HG03565 (cell line): ENCODE data around the gene FBXO31.
A peak's percentile ranks its signal among the peaks of the same experiment; 100 is the strongest.
"Not testable (repeated sequence)": the region's sequence is repeated elsewhere in the genome, so short reads cannot be mapped to it uniquely, and the experiment has no call there.

Source experiments
- ATAC-seq: cut with Tn5 transposase; IDR thresholded peaks from one replicate; pipeline ENCODE4 v1.9.1; 2021; ENCODE audit warnings: mild to moderate bottlenecking, moderate library complexity; ENCODE audit not compliant: unreplicated experiment

The FBXO31 gene

DNA sequence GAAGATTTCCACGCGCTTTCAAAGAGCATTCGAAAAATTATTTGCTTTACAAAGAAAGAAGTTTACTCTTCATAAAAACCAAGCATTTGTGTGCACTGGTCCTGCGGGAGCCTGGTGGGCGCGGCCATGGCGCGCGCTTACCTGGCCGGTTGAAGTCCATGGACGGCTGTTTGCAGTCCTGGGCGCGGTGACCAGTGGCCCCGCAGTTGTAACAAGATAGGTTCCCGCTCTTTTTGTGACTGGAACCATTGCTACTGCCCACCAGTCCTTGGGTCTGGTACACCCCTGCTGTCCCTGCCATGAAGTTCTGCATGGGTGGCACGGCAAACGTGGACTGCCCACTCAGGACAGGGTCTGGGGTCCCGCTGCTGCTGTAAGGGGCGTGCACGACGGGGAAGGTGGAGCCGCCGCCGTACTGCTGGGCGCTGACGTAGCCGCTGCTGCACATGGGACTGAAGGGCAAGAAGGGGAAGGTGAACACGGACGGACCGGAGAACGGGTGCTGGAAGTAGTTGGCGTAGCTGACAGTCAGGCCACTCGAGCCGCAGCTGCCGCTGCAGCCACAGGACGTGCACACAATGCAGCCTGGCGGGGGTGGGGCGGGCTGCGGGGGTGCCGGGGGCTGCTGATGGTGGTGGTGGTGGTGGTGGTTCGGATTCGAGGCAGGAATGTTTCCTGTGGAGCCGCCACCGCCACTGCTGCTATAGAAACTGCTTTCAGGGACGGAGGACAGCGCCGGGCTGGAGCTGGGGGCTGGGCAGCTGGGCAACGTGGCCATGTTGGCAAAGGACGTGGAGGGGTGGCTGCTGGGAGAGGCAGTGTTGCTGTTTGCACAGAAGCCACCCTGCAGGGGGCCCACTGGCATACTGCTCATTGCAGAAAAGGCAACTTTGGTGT, 28.0 kb upstream of the FBXO31 start:
- ATAC-seq = no peak

DNA sequence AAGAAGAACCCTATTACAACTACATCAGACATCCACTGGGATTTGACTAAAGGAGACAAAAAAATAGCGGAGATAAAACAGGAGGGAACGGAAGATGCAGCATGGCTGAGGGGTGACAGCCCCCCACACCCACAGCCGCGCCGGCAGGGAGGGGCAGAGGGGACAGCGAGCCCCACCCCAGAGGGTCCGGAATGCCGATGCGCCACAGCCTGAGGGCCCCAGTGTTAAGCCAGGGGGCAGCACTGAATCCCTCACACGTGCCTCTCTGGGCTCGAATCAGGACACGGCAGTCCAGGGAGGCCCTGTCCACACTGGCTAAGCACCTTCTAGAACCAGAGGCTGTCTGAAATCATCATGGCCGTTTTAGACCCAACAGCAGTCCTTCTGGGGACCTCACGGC, 27.4 kb upstream of the FBXO31 start:
- no peak for ATAC-seq

DNA sequence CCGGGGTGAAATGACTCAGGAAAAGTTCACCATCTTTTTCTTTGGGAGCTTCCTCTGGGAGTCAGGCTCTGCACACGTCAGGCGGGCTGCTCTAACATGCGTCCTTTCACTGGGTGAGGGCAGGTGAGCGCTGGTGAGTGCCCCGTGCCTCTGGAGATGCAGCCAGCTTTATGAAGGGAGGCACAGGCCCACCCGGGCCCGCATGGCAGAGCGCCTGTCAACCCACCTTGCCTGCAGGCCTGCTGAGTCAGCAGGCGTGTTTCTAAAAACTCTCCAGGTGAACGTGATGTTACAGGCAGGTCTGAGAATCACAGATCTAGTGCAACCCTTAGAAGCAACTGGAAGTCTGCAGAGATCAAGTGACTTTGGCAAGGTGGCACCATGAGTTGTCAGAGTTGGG, 27.0 kb upstream of the FBXO31 start:
- ATAC-seq = no peak

DNA sequence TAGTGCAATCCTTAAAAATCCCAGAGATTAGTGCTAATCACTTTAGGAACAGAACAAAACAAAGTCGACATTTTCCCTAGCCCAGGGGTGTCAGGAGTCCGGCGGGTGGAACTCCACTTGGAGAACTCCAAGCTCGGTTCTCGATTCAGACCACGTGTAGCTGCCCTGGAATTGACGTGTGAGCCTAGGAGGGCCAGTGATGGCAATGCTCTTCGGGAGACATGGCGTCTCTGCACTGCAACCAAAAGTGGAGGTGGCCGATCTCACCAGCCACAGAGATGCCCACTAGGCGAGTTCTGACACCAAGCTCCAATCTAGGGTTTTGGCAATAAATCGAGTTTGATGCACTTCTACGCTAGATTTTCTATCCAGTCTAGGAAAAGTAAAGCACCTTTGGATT, 26.2 kb upstream of the FBXO31 start:
- ATAC-seq = no peak

DNA sequence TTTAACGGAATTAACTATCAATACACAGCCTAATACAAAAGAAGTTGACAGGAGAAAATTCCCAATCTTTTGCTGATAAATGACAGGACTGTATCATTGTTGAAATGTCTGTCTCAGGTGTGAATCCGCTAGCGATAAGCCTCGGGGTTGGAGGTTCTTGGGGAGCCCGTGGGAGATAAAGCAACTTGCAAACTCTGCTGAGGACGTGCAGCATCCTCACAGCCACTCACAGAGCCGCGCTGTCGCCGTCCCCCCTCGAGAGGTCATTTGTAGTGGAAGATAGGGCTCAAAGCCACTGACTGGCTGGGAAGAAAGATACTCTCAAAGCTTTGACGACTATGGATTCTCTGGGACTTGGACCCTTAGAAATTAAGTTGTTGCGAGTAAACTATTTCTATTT, 25.6 kb upstream of the FBXO31 start:
- no peak for ATAC-seq

DNA sequence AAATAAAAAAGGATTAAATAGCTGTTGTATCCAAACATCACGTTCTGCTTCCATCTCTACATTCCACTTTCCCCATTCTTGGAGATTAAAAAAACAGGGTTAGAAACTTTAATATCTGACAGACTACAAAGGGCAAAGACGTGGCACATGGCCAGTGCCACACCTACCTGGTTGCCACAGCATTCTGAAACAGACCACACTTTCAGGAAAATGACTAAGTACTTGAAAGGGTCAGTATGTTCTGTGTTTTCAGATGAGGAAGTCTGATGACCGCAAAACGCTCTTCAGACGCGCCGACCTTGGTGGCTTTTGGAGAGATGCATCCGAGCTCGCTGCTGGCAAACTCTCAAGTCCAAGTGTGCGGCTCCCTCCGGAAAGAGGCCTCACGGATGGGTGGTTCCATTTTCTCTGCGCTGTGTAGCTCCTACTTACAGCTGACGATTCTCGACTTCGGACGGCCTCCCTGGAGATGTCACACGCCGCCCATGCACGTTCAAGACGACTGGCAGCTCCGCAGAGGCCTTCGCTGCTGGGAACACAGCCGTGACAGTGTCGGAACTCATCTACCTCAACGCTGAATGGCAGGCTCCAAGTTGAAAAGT, 24.0 kb upstream of the FBXO31 start:
- ATAC-seq = no peak

DNA sequence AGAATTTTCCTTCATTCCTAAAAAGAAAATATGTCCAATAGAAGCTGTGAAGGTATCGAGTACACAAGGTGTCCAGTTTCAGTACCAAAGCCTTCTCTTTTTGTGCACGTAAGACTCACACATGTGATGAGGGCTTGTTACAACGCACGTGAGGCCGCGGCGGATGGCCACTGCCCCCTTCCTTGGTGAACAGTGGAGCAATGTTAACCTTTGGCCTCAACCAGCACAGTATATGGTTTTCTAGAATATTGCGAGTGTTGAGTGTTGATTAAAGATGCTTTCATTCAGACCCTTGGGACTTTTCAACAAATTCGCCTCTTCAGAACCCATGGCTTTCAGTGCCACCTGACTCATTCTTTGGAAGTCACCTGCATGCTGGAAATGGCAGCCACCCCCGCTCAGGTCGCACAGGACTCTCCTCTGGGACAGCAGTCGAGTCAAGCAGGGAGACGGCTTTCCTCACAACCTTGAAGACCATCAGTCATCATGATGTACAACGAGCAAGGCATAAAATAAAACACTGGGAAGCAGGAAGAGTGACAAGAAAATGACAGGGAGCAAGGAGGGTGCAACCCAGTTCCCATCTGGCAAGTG, 23.0 kb upstream of the FBXO31 start:
- ATAC-seq = no peak

DNA sequence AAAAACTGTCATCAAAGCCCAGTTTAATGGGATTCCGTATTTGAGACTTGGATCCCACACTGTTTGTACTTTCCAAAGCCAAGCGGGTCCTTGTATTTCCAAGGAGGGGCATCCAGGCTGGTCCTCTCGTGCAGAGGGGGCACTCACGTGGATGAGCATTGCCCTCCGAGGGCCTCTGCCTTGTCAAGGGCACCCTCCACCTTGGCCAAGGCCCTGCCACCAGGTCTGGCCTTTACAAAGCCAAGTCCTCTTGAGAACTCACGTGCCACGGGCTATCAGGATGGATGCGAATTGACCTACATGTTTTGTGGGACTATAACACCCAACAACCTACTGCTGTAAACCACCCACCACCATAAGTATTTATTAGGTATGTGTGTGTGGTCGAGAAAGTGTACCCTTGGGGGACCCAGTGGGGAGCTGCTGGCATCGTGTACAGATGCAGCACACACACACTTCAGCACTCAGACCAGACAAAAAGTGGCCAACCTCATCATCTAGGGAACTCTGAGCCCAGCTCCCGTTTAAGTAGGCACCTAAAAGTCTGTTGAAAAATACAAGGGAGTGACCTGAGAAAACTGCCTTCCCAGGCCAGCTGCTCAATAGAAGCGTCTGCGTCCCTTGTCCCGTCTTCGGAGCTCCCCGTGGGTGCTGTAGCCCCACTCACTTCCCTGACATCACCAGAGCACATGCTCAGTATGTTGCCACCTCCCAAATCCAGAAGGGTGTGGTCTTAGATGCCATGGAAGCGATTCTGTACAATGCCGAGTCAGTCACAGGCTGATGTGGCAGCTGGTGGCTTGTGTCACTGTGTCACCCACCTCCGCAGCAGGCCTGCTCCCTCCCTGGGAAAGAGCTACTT, 21.4 kb upstream of the FBXO31 start:
- no peak for ATAC-seq

DNA sequence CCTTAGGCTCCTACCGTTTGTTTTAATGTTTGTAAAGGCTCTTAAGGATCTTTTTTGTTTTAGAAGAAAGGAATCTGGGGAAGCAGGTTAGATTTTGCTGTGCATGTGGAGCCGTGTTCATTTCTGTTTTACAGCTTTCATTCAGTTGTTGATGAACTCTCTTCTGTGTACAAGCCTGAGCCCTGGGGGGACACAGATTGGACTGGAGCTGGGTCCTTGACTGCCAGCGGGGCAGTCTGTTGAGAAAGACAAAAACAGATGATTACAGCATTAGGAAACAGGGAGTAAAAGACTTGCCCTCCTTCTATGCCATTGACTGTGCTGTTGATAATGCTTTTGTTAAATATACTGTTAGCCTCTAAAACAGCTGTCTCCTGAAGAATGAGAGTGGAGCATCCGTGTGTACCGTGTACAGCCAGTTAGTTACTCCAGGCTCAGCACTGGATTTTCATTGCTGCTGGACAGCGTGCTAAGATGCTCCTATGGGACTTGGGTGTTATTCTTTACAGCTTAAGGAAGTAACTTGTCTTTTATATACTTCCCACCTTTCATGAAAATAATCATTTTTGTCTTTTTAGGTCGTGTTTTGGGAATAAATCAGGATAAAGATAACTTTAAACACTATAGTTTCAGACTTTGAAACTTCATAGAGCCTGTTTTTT, 11.7 kb upstream of the FBXO31 start:
- no peak for ATAC-seq

DNA sequence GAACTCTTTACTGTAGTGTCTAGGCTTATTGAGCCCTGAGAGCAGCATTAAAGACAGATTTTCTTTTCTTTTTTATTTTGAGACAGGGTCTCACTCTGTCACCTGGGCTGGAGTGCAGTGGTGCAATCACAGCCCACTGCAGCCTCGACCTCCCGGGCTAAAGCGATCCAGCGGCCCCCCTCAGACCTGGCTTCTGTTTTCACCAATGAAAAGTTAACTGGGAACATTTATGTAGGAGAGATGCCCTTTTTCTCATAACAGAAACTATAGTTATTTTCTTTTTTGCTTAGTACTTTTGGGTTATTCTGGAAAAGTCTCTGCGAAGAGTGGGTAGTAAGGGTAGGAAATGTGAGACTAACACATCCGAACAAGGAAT, 10.1 kb upstream of the FBXO31 start:
- no peak for ATAC-seq

DNA sequence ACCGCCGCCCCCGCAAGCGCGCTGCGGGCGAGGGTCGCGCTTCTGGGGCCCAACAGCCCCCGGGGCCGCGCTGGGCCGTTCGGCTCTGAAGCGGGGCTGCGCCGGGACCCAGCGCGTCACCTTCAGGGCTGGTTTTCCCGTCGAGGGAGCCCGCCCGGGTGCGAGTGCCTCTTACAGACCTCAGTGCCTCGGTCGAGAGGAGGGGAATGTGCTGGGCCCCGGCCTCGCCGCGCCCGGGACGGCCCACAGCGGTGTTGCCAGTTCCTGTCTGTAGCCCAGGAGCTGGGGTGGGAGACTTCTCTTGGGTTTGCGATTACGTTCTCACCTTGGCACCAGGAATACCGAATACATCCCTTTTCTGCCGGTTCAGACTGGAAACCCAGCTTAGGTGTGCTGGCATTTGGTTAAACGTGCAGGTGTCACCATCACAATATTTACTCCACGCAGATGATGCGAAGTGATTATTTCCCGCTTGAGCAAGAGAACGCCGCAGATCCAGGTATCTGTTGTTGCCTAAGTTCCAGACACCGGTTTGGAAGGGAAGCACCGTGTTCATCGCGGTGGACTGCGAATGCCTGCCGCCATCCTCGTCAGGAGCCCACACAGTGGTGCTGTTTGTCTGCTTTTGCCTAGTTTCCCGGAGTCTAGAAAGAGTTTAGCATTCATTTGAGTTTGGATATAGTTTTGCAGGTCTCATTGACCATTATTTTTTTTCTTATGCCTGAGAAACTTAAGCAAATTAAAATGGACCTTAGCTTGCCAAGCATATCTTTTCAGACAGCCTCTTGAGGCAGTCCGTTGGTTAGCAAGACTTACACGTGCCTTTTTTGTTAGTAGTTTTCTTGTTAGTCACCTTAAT, 9.5 kb upstream of the FBXO31 start:
- no peak for ATAC-seq

DNA sequence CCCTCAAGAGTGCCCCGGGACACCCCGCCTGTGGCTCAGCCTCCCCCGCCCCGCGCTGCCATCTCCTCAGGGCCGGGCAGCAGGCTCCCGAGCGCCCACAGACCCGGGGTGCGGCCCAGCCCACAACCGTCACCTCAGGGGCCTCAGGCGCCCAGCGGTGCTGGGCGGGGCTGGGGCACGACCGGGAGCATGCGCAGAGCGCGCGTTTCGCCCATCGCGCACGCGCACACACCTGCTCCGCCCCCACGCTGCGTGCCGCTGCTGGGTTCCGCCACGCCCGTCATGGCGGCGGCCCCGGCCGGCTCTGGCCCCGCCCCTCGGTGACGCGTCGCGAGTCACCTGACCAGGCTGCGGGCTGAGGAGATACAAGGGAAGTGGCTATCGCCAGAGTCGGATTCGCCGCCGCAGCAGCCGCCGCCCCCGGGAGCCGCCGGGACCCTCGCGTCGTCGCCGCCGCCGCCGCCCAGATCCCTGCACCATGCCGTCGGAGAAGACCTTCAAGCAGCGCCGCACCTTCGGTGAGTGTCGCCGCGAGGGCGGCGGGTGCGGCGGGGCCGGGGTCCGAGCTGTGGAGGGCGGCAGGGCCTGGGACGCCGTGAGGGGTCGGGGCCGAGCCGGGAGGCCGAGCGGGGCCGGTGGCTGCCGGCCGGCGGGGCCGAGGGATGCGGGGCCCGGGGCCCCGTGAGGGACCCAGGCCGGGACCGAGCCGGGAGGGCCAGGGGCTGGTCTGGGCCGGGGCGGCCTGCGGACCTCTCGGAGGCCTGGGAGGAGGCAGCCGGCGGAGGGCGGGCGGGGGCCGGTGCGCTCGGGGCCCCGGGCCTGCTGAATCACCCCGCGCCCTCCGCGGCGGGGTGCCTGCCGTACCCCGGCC, 8.6 kb upstream of the FBXO31 start, which contains the start of gene MAP1LC3B:
Gene MAP1LC3B, plus strand, starts transcription at position 387 of the 871 bp plus-strand sequence. Its CDS starts 92 bp downstream, at position 479.
- peak; percentile 46 for ATAC-seq

DNA sequence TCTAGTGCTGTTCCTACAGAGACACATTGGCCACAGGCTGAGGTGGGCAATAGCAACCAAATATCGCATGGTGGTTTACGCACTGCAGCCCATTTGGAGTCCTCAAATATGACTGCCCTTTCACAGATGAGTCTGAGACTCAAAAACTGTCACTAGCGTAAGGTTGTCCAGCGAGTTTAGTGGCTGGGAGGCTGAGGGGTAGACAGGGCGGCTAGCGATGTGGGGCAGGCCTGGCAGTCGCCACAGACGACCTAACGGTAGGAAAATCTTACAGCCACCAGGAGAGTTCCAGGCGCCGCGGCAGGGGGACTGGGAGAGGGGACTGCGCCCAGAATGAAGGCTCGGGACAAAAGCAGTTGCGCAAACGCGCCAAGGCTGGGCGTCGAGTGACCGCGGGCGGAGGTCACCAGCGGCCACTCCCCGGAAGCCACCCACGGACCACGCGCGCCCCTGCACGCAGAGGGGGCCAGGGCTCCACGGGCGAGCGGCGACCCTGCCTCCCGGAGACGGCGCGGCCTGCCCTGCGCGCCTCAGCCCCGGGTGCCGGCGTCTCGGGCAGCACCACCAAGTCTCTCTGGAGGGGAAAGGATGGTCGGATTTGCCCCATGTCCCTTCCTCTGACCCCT, 7.9 kb upstream of the FBXO31 start:
- peak; percentile 2 for ATAC-seq

DNA sequence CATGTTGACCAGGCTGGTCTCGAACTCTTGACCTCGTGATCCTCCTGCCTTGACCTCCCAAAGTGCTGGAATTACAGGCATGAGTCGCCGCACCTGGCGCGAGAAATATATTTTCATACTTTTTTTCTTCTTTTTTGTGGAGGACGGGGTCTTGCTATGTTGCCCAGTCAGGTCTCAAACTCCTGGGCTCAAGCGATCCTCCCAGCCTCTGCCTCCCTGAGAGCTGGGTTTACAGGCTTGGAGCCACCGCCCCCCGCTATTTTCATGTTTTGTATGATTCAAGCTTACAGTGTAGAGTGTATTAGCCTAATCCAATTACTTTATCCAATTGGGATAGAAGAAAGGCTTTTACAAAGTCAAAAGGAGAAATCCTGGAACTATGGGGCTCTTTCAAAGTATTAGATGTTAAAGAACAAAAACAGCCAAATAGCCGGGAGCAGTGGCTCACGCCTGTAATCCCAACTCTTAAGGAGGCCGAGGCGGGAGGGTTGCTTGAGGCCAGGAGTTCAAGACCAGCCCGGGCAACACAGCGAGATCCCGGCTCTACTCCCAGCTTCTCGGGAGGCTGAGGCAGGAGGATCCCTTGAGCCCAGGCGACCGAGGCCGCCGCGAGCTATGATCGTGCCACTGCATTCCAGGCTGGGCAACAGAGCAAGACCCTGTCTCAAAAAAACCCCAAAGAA, 7.2 kb upstream of the FBXO31 start:
- ATAC-seq = no peak

DNA sequence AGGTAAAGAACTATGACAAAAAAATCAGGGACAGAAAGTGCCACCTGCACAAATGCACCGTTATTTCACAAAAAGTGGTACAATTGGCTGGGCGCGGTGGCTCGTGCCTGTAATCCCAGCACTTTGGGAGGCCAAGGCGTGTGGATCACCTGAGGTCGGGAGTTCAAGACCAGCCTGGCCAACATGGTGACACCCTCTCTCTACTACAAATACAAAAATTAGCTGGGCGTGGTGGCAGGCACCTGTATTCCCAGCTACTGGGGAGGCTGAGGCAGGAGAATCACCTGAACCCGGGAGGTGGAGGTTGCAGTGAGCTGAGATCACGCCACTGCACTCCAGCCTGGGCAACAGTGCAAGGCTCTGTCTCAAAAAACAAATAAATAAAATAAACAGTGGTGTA, 6.3 kb upstream of the FBXO31 start:
- ATAC-seq = not testable (repeated sequence)

DNA sequence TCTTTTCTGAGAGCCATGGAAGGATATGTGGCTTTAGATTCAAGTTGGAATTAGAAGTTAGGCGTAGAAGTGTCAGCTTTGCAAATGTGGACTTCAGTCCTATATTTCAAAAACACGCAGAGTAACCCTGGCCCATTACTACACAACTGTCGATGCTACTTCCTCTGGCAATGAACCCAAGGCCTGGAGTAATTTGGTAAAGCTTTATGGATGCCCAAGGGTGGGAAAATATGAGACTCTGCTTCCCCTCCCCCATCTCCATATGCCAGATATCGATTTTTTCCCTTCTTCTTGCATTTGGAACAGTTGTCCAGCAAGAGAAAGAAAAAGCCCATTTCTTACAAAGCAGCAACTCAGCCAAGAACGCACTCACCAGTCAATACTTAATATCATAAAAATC, 5.7 kb upstream of the FBXO31 start:
- no peak for ATAC-seq

DNA sequence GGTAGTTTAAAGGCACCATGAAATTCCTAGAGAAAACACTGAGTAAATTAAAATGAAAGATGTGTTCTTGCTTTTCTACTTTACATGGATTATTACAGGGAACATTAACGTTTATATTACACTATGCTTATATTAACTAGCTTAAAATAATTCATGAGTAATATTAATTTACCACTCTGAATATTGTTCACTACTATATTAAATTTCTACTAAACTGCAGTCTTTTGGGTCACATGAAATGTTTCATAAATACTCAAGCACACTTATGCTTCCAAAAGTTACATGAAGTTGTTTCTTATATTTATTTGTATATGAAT, 5.2 kb upstream of the FBXO31 start:
- ATAC-seq = no peak
